ENCODE measurements around the gene ALDH1A3.

ALDH1A3 gene

GRCh38 chr15:100885116-100885515, 5.5 kb downstream of the ALDH1A3 start:
- DNase-seq, result no peak

DNA sequence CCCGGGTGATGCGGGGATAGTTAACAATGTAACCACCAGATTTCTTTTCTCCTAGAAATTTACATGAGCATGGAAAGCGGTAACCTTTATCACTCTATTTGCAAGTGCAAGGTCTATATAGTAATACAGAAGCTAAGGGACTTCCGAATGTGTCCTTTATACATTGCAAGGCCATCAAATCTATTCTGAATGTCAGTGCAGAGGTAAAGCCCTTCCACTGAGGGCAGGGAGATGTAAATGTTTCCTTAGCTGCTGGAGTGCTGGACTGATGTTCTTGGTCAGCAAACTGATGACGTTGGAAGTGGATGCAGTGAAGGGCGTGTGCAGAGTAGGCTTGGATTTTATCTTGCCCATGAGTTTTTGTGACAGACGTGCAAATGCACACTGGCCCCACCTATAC, 6.2 kb downstream of the ALDH1A3 start:
- DNase-seq, result no peak

GRCh38 chr15:100887211-100887913, 7.7 kb downstream of the ALDH1A3 start:
- no peak for DNase-seq

- no peak for DNase-seq
Observed at GRCh38 chr15:100889385-100890050, 9.9 kb downstream of the ALDH1A3 start.

GRCh38 chr15:100890051-100890720, 10.6 kb downstream of the ALDH1A3 start:
- DNase-seq, result no peak

DNA sequence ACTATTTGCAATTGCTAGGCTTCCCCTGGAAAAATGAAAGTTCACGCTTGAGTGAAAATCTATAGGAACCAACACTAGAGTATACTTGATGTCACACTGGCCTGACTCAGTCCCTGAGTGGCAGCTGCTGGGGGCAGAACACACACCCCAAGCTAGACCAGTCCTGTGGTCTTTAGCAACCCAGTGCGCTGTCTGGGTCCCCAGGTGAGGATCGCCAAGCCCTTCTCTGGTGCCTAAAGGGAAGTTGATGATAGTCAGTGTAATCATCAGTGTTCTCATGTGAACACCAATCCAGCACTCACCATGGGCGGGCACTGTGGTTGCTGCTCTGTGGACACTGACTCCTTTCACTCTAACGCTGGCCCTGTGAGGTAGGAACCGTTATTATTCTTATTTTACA, 11.2 kb downstream of the ALDH1A3 start:
- DNase-seq, result no peak

- DNase-seq, result no peak
Observed at GRCh38 chr15:100891307-100892012, 11.8 kb downstream of the ALDH1A3 start.

- no peak for DNase-seq
Observed at GRCh38 chr15:100892013-100892355, 12.4 kb downstream of the ALDH1A3 start.

DNA sequence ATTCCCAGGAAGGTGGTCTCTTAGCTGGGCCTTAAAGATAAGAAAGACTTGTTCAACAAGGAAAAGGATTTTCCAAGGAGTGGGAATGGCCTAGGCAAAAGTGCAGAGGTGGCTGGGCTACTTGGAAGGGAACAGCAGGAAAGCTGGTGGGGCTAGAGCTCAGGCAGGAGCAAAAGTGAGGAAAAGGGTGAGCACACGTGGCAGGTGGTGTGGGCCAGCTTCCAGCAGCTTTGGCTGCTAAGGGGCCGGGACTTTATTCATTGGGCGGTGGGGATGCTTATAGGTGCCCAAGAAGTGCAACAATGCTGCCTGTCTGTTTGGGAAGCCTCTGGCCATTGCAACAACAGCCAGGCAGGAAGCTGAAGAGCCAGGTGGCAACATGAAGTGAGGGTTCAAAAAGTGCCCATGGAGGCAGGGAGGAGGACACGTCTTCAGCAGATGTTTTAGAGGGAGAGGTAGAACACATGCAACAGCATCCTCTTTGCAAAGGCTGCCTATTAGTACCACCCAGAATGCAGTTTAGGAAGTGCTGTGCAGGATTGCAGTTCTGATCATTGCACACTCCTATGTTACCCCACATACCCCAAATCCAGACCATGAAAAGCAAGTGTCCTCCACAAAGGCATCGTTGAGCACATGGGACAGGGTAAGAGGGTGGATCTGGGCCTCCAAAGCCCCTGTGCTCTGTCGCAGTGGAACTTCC, 13.8 kb downstream of the ALDH1A3 start:
- no peak for DNase-seq

GRCh38 chr15:100893964-100894295, 14.3 kb downstream of the ALDH1A3 start:
- DNase-seq, result no peak

GRCh38 chr15:100895721-100896120, 16.1 kb downstream of the ALDH1A3 start:
- DNase-seq, result no peak

GRCh38 chr15:100897221-100898151, 17.9 kb downstream of the ALDH1A3 start:
- DNase-seq, result no peak

GRCh38 chr15:100898152-100898490, 18.5 kb downstream of the ALDH1A3 start:
- no peak for DNase-seq

DNA sequence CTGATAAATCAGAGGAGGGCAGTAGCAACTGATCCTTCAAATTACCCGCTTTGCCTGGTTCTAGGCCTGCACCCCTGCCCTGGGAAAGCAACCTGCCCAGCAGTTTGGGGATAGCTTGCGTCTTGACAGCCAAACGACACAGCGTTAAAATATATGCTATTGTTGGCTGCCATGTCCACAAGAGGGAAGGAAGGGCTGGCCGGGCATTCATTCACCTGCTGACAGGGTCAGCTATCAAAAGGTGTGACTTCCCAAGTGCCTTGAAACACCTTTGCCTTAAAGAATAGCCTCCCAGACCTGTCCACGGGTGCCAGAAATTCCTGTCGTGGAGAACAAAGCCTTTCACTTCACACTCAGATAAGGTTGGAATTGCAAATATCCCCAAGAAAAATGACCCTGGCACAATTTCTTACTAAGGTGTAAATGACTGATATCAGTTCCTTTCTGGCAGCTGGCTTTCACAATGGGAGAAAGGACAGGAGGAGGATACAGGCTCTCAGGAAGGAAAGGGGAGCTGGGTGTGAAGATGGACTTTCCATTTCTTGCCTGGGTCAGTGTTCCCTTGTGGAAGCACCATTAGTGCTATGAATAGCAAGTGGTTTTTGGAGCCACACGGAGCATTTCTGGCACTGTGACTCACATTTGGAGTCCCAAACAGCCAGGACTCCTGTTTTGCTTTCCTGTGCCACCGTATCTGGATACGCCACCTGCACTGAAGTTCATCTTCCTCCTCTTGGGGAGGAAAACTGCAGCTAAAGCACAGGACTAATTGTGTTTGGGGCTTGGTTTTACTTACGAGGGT, 19.2 kb downstream of the ALDH1A3 start:
- DNase-seq, result no peak

GRCh38 chr15:100899601-100900000, 20.0 kb downstream of the ALDH1A3 start:
- no peak for DNase-seq

GRCh38 chr15:100900136-100900794, 20.6 kb downstream of the ALDH1A3 start:
- DNase-seq, result no peak

- no peak for DNase-seq
Observed at GRCh38 chr15:100900795-100901169, 21.2 kb downstream of the ALDH1A3 start.

DNA sequence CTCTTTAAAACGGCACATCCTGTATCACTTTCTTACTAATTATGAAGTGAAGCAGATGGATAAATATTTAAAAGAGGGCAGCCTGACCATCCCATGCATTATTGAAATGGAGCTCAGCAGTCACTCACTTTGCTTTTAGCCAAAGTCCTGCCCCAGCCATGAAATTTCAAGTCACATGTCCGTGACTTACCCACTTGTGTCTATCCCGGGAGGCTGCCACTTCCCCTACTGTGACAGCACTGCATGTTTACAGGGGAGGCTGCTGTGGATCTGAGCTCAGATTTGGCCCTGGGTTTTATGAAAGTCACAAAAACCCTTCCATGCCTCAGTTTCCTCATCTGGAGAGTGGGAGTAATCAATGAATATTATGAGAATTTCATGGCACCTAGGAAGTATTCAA, 21.7 kb downstream of the ALDH1A3 start:
- no peak for DNase-seq

GRCh38 chr15:100901702-100902435, 22.2 kb downstream of the ALDH1A3 start:
- DNase-seq, result no peak

All from DMS153 (cell line).